Osteoblast (primary cell): ENCODE data around the gene ADAT1. TPM values are rescaled to one million over a fixed set of nuclear protein-coding genes. Genes with fewer than 3 reads are reported as not detected.

Experiments
- DNase-seq: peaks from one replicate; pipeline ENCODE4 v3.0.0; 2011; ENCODE audit warnings: low spot score, mixed read lengths; ENCODE audit not compliant: insufficient read length; ENCODE audit errors: missing footprints
- H2AFZ ChIP-seq: 2 replicates; pipeline ENCODE4 v1.6.0; 2011; ENCODE audit warnings: mild to moderate bottlenecking, low read length
- H3K27ac ChIP-seq: 2 replicates; pipeline ENCODE4 v1.5.1; 2011; ENCODE audit warnings: mild to moderate bottlenecking, low read depth, low read length, moderate library complexity
- H3K27me3 ChIP-seq: 2 replicates; pipeline ENCODE4 v1.6.0; 2012; ENCODE audit warnings: mild to moderate bottlenecking, control low read depth, inconsistent platforms, low read length, moderate library complexity; ENCODE audit not compliant: insufficient read depth
- H3K36me3 ChIP-seq: 2 replicates; pipeline ENCODE4 v1.5.1; 2011; ENCODE audit warnings: mild to moderate bottlenecking, low read length, control low read depth, moderate library complexity; ENCODE audit not compliant: insufficient read depth
- H3K4me1 ChIP-seq: 2 replicates; pipeline ENCODE4 v1.5.1; 2011; ENCODE audit warnings: mild to moderate bottlenecking, low read length, control low read depth, moderate library complexity; ENCODE audit not compliant: insufficient read depth
- H3K4me2 ChIP-seq: 2 replicates; pipeline ENCODE4 v1.6.0; 2011; ENCODE audit warnings: mild to moderate bottlenecking, low read length; ENCODE audit not compliant: insufficient read depth
- H3K4me3 ChIP-seq: fragments of 200-600 bp; sonication (generic); 3 replicates; pipeline ENCODE4 v1.5.1; 2012; ENCODE audit warnings: mild to moderate bottlenecking, low read length, inconsistent platforms; ENCODE audit not compliant: insufficient read depth
- H3K79me2 ChIP-seq: 2 replicates; pipeline ENCODE4 v1.6.0; 2012; ENCODE audit warnings: mild to moderate bottlenecking, low read length, control low read depth, inconsistent platforms; ENCODE audit not compliant: insufficient read depth
- H3K9me3 ChIP-seq: 2 replicates; pipeline ENCODE4 v1.5.1; 2011; ENCODE audit warnings: low read depth, low read length, control low read depth
- H4K20me1 ChIP-seq: 2 replicates; pipeline ENCODE4 v1.6.0; 2012; ENCODE audit warnings: mild to moderate bottlenecking, low read length, control low read depth; ENCODE audit not compliant: insufficient read depth
- total RNA-seq: library from RNA; depleted of rRNA; stranded (reverse); fragments of >200 nt; gene quantifications from 2 replicates; pipeline ENCODE4 v1.2.3, GENCODE V29; 2012
- TF ChIP-seq, protein P1 (sequence below): IDR thresholded peaks from 2 replicates; pipeline ENCODE4 v1.5.1; 2011; ENCODE audit warnings: mild to moderate bottlenecking, low read depth, low read length, moderate library complexity; ENCODE audit errors: extremely low read depth

Gene ADAT1
- total RNA-seq, 1 donor, result 46.0 TPM

DNA sequence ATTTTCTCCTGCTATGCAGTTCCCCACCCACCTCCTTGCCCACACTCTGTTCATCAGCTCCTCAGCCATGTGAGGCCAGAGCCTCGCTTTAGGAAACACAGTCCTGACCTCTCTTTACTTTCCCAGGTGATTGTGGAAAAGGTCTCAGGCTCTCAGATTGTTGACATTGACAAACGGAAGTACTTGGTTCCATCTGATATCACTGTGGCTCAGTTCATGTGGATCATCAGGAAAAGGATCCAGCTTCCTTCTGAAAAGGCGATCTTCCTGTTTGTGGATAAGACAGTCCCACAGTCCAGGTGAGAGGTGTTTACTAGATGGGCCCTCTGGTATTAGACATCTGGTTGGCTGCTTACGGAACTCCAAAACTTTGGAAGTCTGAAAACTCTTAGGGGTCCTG lies 55.2 kb downstream of the ADAT1 start:
- Histone ChIP-seq H3K4me2 (no peak overlapping the region), H4K20me1 (peaks cover 27% of the 10 kb centered on the region), H2AFZ (no peak overlapping the region), H3K27me3 (no peaks in the 10 kb centered on the region), H3K9me3 (no peaks in the 10 kb centered on the region), H3K79me2 (peaks cover 36% of the 10 kb centered on the region), H3K4me1 (peaks cover 22% of the 10 kb centered on the region), H3K36me3 (peaks cover 41% of the 10 kb centered on the region), H3K4me3 (no peak overlapping the region), H3K27ac (no peak overlapping the region)
- DNase-seq, result no peak
- TF ChIP-seq, protein P1, sequence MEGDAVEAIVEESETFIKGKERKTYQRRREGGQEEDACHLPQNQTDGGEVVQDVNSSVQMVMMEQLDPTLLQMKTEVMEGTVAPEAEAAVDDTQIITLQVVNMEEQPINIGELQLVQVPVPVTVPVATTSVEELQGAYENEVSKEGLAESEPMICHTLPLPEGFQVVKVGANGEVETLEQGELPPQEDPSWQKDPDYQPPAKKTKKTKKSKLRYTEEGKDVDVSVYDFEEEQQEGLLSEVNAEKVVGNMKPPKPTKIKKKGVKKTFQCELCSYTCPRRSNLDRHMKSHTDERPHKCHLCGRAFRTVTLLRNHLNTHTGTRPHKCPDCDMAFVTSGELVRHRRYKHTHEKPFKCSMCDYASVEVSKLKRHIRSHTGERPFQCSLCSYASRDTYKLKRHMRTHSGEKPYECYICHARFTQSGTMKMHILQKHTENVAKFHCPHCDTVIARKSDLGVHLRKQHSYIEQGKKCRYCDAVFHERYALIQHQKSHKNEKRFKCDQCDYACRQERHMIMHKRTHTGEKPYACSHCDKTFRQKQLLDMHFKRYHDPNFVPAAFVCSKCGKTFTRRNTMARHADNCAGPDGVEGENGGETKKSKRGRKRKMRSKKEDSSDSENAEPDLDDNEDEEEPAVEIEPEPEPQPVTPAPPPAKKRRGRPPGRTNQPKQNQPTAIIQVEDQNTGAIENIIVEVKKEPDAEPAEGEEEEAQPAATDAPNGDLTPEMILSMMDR, result no peak

GRCh38 chr16:75566758-75567255 lies 56.3 kb downstream of the ADAT1 start:
- Histone ChIP-seq H3K79me2 (peaks cover 32% of the 10 kb centered on the region), H3K4me1 (peaks cover 22% of the 10 kb centered on the region), H3K27ac (peak overlapping the region; percentile 26), H4K20me1 (peaks cover 19% of the 10 kb centered on the region), H3K9me3 (no peaks in the 10 kb centered on the region), H3K4me3 (peak overlapping the region; percentile 96), H3K4me2 (peak overlapping the region; percentile 97), H3K36me3 (peaks cover 32% of the 10 kb centered on the region), H3K27me3 (peaks cover 3% of the 10 kb centered on the region), H2AFZ (peak overlapping the region; percentile 84)
- DNase-seq, result peak; percentile 80
- TF ChIP-seq, protein P1, result no peak

GRCh38 chr16:75566040-75566757 lies 56.9 kb downstream of the ADAT1 start, which contains the start of gene GABARAPL2:
Gene GABARAPL2 (plus strand): TSS chr16:75566379. CDS start chr16:75566487, 108 bp downstream.
- Histone ChIP-seq H3K27ac (peak within 1 kb of the TSS; percentile 26), H3K27me3 (peaks cover 3% of the 10 kb centered on the region), H4K20me1 (peaks cover 19% of the 10 kb centered on the region), H3K4me2 (peak within 1 kb of the TSS; percentile 97), H3K4me1 (peaks cover 22% of the 10 kb centered on the region), H3K4me3 (peak within 1 kb of the TSS; percentile 96), H3K36me3 (peaks cover 29% of the 10 kb centered on the region), H3K79me2 (peaks cover 32% of the 10 kb centered on the region), H2AFZ (peak within 1 kb of the TSS; percentile 96), H3K9me3 (no peaks in the 10 kb centered on the region)
- TF ChIP-seq, protein P1, result no peak
- DNase-seq, result peak; percentile 92

- Histone ChIP-seq H3K36me3 (peaks cover 24% of the 10 kb centered on the region), H3K79me2 (peaks cover 29% of the 10 kb centered on the region), H3K9me3 (no peaks in the 10 kb centered on the region), H3K4me2 (peak overlapping the region; percentile 97), H3K4me3 (peak overlapping the region; percentile 96), H3K27me3 (peaks cover 3% of the 10 kb centered on the region), H3K4me1 (peaks cover 22% of the 10 kb centered on the region), H2AFZ (peak overlapping the region; percentile 96), H3K27ac (peak overlapping the region; percentile 26), H4K20me1 (peaks cover 17% of the 10 kb centered on the region)
- TF ChIP-seq, protein P1, result no peak
- DNase-seq, result no peak
Measured at GRCh38 chr16:75565640-75566039, 57.4 kb downstream of the ADAT1 start.
